NCI-H748 (cell line): ENCODE results near the gene CEMIP2.
"Not testable (repeated sequence)": the region's sequence is repeated elsewhere in the genome, so short reads cannot be mapped to it uniquely, and the experiment has no call there.

Source experiments
- DNase-seq: peaks from one replicate; lab custom pipeline; 2025; ENCODE audit not compliant: unreplicated experiment; lab: John Stamatoyannopoulos, UW

CEMIP2 gene

GRCh38 chr9:71710856-71711255 lies 57.5 kb downstream of the CEMIP2 start:
- DNase-seq = no peak

GRCh38 chr9:71710201-71710600 lies 58.1 kb downstream of the CEMIP2 start:
- DNase-seq = no peak

GRCh38 chr9:71709384-71709783 lies 58.9 kb downstream of the CEMIP2 start:
- no peak for DNase-seq

GRCh38 chr9:71706176-71706575 lies 62.1 kb downstream of the CEMIP2 start:
- DNase-seq = no peak

GRCh38 chr9:71704796-71705195 lies 63.5 kb downstream of the CEMIP2 start:
- DNase-seq = no peak

- no peak for DNase-seq
These were observed 65.0 kb downstream of the CEMIP2 start for GRCh38 chr9:71703172-71703872.

- no peak for DNase-seq
These were observed 70.4 kb downstream of the CEMIP2 start for GRCh38 chr9:71697882-71698281.

- DNase-seq = no peak
These were observed 74.0 kb downstream of the CEMIP2 start for GRCh38 chr9:71694332-71694731.

GRCh38 chr9:71693607-71694006 lies 74.7 kb downstream of the CEMIP2 start:
- no peak for DNase-seq

- DNase-seq = no peak
These were observed 76.0 kb downstream of the CEMIP2 start for GRCh38 chr9:71692337-71692736.

- DNase-seq = not testable (repeated sequence)
These were observed 76.7 kb downstream of the CEMIP2 start for GRCh38 chr9:71691576-71691975.

GRCh38 chr9:71690689-71691435 lies 77.5 kb downstream of the CEMIP2 start:
- DNase-seq = no peak

- no peak for DNase-seq
These were observed 78.1 kb downstream of the CEMIP2 start for GRCh38 chr9:71690063-71690688.

GRCh38 chr9:71687676-71688075 lies 80.6 kb downstream of the CEMIP2 start:
- DNase-seq = no peak

GRCh38 chr9:71685988-71686387 lies 82.3 kb downstream of the CEMIP2 start:
- DNase-seq = no peak

- DNase-seq = no peak
These were observed 82.9 kb downstream of the CEMIP2 start for GRCh38 chr9:71685394-71685793.

- no peak for DNase-seq
These were observed 83.7 kb downstream of the CEMIP2 start for GRCh38 chr9:71684566-71684965.

GRCh38 chr9:71683598-71684235 lies 84.6 kb downstream of the CEMIP2 start:
- no peak for DNase-seq

GRCh38 chr9:71681708-71682272 lies 86.5 kb downstream of the CEMIP2 start:
- DNase-seq = no peak

GRCh38 chr9:71681104-71681707 lies 87.1 kb downstream of the CEMIP2 start:
- DNase-seq = no peak
